Progenitor cell of endocrine pancreas (in vitro differentiated cells): ENCODE measurements around the gene PIP4K2C. TPM values are rescaled to one million over a fixed set of nuclear protein-coding genes. Genes with fewer than 3 reads are reported as not detected.
"Not testable (repeated sequence)": the region's sequence is repeated elsewhere in the genome, so short reads cannot be mapped to it uniquely, and the experiment has no call there.

Experiments used
- DNase-seq: peaks from one replicate; pipeline ENCODE4 v3.0.0; 2021; ENCODE audit warnings: low spot score; ENCODE audit not compliant: unreplicated experiment
- H3K27ac Mint-ChIP-seq: 2 replicates; pipeline ENCODE4 v1.8.0; 2021; ENCODE audit warnings: mild to moderate bottlenecking, moderate library complexity, mixed read lengths
- H3K27me3 Mint-ChIP-seq: 2 replicates; pipeline ENCODE4 v1.8.0; 2021; ENCODE audit warnings: mixed read lengths
- H3K36me3 Mint-ChIP-seq: 2 replicates; pipeline ENCODE4 v1.8.0; 2022; ENCODE audit warnings: mixed read lengths; ENCODE audit not compliant: insufficient read depth
- H3K4me1 Mint-ChIP-seq: 2 replicates; pipeline ENCODE4 v1.8.0; 2021; ENCODE audit warnings: low read depth, mixed read lengths
- H3K4me3 Mint-ChIP-seq: 2 replicates; pipeline ENCODE4 v1.8.0; 2021; ENCODE audit warnings: low read depth, mild to moderate bottlenecking, moderate library complexity, mixed read lengths
- H3K9me3 Mint-ChIP-seq: 2 replicates; pipeline ENCODE4 v1.8.0; 2021; ENCODE audit warnings: low read depth, mixed read lengths
- total RNA-seq: library from RNA; stranded (reverse); gene quantifications from 2 replicates; pipeline ENCODE4 v1.2.1, GENCODE V29; 2021
- TF ChIP-seq, protein P1 (sequence below): fragments of 200-600 bp; sonication (generic); IDR thresholded peaks from one replicate; pipeline ENCODE4 v1.5.0; 2021; ENCODE audit warnings: antibody characterized with exemption, mild to moderate bottlenecking; ENCODE audit not compliant: unreplicated experiment

Gene PIP4K2C
- total RNA-seq, 1 donor from 2014 or later: 38.4 TPM

- Mint-ChIP-seq H3K36me3 (no peaks in the 10 kb centered on the region), H3K9me3 (no peaks in the 10 kb centered on the region), H3K4me1 (no peaks in the 10 kb centered on the region), H3K27ac (no peak overlapping the region), H3K4me3 (no peak overlapping the region), H3K27me3 (peaks cover 22% of the 10 kb centered on the region)
- DNase-seq: no peak
- TF ChIP-seq, protein P1, sequence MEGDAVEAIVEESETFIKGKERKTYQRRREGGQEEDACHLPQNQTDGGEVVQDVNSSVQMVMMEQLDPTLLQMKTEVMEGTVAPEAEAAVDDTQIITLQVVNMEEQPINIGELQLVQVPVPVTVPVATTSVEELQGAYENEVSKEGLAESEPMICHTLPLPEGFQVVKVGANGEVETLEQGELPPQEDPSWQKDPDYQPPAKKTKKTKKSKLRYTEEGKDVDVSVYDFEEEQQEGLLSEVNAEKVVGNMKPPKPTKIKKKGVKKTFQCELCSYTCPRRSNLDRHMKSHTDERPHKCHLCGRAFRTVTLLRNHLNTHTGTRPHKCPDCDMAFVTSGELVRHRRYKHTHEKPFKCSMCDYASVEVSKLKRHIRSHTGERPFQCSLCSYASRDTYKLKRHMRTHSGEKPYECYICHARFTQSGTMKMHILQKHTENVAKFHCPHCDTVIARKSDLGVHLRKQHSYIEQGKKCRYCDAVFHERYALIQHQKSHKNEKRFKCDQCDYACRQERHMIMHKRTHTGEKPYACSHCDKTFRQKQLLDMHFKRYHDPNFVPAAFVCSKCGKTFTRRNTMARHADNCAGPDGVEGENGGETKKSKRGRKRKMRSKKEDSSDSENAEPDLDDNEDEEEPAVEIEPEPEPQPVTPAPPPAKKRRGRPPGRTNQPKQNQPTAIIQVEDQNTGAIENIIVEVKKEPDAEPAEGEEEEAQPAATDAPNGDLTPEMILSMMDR: no peak
Observed at GRCh38 chr12:57584050-57584449, 6.9 kb upstream of the PIP4K2C start.

- Mint-ChIP-seq H3K4me3 (no peak overlapping the region), H3K27ac (no peak overlapping the region), H3K27me3 (peaks cover 22% of the 10 kb centered on the region), H3K4me1 (no peaks in the 10 kb centered on the region), H3K9me3 (no peaks in the 10 kb centered on the region), H3K36me3 (no peaks in the 10 kb centered on the region)
- no peak for DNase-seq
- TF ChIP-seq, protein P1: no peak
Observed at GRCh38 chr12:57584690-57585089, 6.3 kb upstream of the PIP4K2C start.

GRCh38 chr12:57585156-57585555 lies 5.8 kb upstream of the PIP4K2C start:
- no peak for DNase-seq
- Mint-ChIP-seq H3K36me3 (no peaks in the 10 kb centered on the region), H3K27ac (no peak overlapping the region), H3K4me1 (no peaks in the 10 kb centered on the region), H3K4me3 (no peak overlapping the region), H3K27me3 (peaks cover 22% of the 10 kb centered on the region), H3K9me3 (no peaks in the 10 kb centered on the region)
- TF ChIP-seq, protein P1: no peak

DNA sequence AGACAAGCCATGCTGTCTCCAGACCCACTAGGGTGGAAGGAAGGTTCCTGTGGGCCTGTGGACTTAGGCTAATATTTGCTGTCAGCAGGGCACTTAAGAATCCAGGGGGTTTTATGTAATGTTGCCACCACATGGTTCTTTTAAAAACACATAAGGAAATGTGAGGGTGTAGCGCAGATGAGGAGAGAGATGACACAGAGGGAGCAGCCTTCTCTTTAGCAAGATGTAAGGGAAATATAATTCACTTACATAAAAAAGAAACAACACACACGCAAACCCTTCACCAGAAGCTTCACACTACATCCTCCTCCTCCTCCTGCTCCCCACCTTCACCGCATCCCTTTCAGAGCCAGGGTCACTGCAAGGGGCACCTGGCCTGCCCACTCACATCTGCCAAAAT lies 4.9 kb upstream of the PIP4K2C start:
- TF ChIP-seq, protein P1: no peak
- DNase-seq: no peak
- Mint-ChIP-seq H3K27me3 (peaks cover 25% of the 10 kb centered on the region), H3K4me3 (no peak overlapping the region), H3K9me3 (no peaks in the 10 kb centered on the region), H3K4me1 (peaks cover 3% of the 10 kb centered on the region), H3K27ac (no peak overlapping the region), H3K36me3 (no peaks in the 10 kb centered on the region)

GRCh38 chr12:57586832-57587429 lies 4.1 kb upstream of the PIP4K2C start:
- no peaks in the 10 kb centered on the region for H3K9me3 Mint-ChIP-seq
- DNase-seq: no peak
- TF ChIP-seq, protein P1: no peak
- H3K36me3 Mint-ChIP-seq: no peaks in the 10 kb centered on the region
- H3K27ac Mint-ChIP-seq: no peak overlapping the region
- H3K27me3 Mint-ChIP-seq: peaks cover 25% of the 10 kb centered on the region
- H3K4me3 Mint-ChIP-seq: no peak overlapping the region
- peaks cover 6% of the 10 kb centered on the region for H3K4me1 Mint-ChIP-seq

DNA sequence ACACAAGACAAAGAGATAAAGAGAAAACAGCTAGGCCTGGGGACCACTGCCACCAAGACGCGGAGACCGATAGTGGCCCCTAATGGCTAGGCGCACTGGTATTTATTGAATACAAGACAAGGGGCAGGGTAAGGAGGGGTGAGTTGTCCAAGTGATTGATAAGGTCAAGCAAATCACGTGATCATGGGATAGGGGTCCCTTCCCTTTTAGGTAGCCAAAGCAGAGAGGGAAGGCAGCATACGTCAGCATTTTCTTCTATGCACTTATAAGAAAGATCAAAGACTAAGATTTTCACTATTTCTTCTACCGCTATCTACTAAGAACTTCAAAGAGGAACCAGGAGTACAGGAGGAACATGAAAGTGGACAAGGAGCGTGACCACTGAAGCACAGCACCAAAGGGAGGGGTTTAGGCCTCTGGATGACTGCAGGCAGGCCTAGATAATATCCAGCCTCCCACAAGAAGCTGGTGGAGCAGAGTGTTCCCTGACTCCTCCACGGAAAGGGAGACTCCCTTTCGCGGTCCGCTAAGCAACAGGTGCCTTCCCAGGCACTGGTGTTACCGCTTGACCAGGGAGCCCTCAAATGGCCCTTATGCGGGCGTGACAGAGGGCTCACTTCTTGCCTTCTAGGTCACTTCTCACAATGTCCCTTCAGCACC lies 1.9 kb upstream of the PIP4K2C start:
- H3K4me1 Mint-ChIP-seq: peaks cover 21% of the 10 kb centered on the region
- H3K4me3 Mint-ChIP-seq, H3K9me3 Mint-ChIP-seq, H3K36me3 Mint-ChIP-seq, DNase-seq, H3K27ac Mint-ChIP-seq: not testable (repeated sequence)
- H3K27me3 Mint-ChIP-seq: peaks cover 19% of the 10 kb centered on the region
